NCI-H2107 treated with DMSO at 0.1 percent for 48 hours (cell line): ENCODE measurements around the gene RTEL1.
A peak's percentile ranks its signal among the peaks of the same experiment; 100 is the strongest.
"Not testable (repeated sequence)": the region's sequence is repeated elsewhere in the genome, so short reads cannot be mapped to it uniquely, and the experiment has no call there.

Experiments used
- DNase-seq: peaks from one replicate; lab custom pipeline; 2025; ENCODE audit not compliant: unreplicated experiment; lab: John Stamatoyannopoulos, UW

RTEL1 gene

DNA sequence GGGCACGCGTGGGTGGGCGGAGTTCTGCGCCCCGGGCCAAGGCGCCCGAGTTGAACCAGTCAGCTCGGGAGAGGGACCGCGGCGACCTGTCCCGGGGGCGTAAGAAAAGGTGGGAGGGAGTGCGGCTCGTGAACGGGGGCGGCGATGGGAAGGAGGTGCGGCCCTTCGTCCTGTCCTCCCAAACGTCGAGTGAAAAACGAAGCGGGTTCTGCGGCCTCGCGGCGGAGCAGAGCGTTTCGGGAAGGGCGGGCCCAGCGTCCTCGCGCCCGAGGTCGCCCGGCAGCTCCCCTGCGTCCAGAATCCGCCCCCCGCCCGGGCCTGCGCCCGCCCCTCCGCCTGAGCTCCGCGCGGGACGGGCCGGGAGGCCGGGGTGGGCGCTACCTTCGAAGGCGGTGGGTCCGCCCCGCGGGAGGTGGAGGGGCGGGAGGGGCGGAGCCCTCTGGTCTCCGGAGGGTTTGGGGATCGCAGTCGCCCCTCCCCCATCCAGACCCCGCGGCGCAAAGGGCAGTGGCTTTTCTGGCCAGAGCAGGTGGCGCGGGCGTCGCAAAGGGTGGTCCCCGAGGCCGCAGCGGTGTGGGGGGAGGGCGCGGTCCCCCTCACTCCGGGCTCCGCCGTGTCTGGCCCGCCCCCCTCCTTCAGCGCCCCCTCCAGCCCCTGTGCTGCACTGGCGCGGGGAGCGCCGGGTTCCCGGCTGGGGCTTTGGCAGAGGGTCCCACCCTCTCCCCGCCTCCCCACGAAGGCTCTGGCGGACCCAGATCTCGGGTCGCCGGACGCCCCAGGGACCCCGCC lies 5.7 kb upstream of the RTEL1 start:
- DNase-seq, result no peak

DNA sequence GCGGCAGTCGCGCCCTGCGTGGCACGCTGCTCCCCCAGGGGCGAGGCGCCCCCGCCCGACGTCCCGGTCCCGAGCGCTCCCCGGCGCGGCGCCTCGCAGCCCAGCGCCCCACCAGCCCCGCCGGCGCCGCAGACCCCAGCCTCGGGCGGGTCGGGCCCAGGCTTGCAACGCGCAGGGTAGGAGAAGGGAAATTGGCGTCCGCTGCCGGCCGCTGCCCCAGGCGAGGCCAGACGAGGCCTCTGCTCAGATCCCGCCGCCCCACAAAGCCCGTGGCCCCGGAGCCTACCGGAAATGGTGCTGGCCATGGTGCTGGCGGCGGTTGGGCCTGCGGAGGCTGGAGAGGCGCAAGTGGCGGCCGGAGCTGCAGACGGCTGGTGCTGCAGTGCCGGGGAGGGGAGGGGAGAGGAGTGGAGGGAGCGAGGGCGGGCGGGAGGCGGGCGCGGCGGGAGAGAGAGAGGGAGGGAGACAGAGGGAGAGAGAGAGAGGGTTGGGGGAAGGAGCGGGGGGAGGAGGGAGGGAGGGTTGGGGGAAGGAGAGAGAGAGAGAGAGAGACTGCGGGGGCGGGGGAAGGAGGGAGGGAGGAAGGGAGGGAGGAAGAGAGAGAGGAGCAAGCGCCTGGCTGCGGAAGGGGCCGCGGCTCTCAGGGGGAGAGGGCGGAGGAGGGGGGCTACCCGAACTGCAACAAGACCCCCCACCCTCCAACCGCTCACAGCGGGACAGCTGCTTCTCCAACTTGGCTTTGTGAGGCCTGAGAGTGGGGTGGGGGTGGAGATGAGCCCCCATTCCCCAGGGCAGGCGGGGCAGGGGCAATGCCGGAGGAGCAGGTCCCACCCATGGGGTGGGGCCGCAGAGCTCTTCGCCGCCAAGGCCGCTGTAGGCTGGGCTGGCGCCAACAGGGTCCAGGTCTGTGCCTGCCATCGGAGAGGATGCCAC lies 4.8 kb upstream of the RTEL1 start, which contains the start of gene STMN3:
TSS of gene STMN3 (minus strand) at position 384 of the 933 bp plus-strand sequence. CDS start at position 305, 79 bp downstream.
- DNase-seq, result peak; percentile 77

GRCh38 chr20:63653974-63654668 lies 4.0 kb upstream of the RTEL1 start:
- DNase-seq, result no peak

DNA sequence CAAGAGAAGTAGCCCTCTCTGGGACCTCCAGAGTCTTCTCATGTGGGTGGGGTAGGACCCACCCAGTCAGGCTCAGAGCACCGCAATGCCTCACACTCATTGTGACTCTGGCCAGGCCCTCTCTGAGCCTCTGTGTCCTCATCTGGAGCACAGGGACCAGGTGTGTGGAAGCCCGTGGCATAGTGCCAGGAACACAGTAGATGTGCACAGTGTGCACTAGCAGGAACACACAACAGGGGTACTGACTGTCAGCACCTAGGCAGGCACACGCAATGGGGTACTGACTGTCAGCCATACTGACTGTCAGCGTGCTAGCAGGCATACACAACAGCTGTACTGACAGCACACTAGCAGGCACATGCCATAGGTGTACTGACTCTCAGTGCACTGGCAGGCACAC lies 2.9 kb upstream of the RTEL1 start:
- DNase-seq, result no peak

GRCh38 chr20:63656451-63656850 lies 1.7 kb upstream of the RTEL1 start:
- no peak for DNase-seq

GRCh38 chr20:63657260-63657936 lies 714 bp upstream of the RTEL1 start:
- DNase-seq, result no peak

- no peak for DNase-seq
These were observed 656 bp downstream of the RTEL1 start for GRCh38 chr20:63658749-63659187.

GRCh38 chr20:63659370-63659769 lies 1.3 kb downstream of the RTEL1 start:
- DNase-seq, result no peak

GRCh38 chr20:63660174-63660573 lies 2.1 kb downstream of the RTEL1 start:
- DNase-seq, result not testable (repeated sequence)

GRCh38 chr20:63660622-63661021 lies 2.5 kb downstream of the RTEL1 start:
- no peak for DNase-seq

GRCh38 chr20:63661108-63661507 lies 3.0 kb downstream of the RTEL1 start:
- no peak for DNase-seq

GRCh38 chr20:63661959-63662812 lies 4.1 kb downstream of the RTEL1 start:
- DNase-seq, result no peak

GRCh38 chr20:63662813-63663189 lies 4.7 kb downstream of the RTEL1 start:
- no peak for DNase-seq

DNA sequence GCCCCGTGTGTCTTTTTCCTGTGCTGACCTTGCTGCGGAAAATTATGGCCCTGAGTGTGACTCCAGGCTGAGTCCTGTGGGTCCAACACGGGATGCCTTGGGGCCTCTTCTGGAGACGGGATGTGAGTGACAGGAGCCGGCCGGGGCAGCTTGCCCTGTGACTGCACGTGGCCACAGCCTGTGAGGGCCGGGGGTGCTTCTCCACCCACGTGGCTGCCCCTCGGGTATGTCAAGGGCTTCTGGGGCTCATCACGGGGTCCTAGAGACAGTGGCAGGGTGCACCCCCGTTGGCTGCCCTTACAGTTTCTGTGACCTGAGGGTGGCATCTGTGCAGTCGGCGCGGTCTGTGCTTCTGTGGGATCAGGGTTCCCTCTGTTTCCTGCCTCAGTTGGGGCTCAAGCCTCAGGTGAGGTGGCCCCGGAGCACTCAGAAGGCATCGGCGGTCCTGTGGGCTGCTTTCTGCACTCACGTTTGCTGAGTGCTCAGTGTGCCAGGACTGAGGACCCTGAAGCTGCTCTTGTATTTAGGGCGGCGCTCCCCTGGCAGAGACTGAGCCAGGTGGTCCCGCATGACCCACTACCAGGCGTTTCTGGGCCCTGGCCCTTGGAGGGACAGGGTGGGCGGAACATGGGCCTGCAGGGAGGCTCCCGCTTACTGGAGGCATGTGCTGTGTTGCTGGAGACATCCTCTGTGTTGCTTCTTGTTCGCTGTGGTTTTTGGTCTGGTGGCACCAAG lies 5.4 kb downstream of the RTEL1 start:
- no peak for DNase-seq

GRCh38 chr20:63664143-63664851 lies 6.2 kb downstream of the RTEL1 start:
- no peak for DNase-seq

DNA sequence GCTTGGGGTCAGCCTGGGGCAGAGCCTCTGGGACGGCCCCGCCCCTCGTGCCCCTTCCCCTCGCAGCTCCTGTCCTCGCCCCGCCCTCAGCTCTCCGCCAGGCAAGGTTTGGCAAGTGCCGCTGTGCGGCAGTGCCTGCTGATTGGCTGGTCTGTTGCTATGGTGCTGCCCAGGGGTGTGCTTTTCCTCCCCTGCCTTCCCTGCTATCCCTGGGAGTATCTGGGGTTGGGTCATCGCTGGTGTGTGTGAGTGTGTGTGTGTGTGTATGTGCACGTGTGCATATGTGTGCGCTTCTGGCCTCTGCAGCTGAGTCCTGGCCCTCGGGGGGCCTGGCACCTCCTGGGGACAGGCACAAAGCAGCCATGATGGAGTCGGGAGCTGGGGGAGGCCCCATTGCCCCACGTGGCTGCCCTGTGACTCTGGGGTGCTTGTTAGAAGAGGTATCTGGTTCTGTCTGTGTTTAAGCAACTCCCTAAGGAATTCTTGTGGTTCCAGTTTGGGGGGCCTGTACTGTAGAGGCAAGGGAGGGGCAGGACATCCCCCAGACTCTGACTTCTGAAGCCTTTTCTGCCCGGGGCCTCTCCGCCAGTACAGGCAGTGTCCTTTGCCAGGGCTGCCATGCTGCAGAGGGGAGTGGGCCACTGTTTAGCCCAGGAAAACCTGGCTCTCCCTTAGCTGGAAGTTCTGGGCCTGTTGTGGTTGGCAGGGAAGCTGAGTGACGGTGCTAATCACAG lies 6.9 kb downstream of the RTEL1 start:
- no peak for DNase-seq

GRCh38 chr20:63665708-63666107 lies 7.6 kb downstream of the RTEL1 start:
- DNase-seq, result no peak

DNA sequence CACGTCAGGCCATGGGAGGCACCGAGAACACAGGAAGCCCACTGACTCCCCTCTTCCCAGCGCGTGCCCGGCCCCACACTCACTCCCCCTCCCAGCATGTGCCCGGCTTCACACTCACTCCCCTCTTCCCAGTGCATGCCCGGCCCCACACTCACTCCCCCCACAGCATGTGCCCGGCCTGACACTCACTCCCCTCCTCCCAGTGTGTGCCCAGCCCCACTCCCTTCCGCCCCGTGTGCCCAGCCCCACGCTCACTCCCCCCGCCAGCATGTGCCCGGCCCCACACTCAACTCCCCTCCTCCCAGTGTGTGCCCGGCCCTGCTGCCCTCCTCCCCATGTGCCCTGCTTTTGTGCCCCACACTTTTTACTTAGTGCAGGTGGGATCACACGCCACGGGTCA lies 9.7 kb downstream of the RTEL1 start:
- DNase-seq, result no peak
